ENCODE results near the gene BRPF1.
A peak's percentile ranks its signal among the peaks of the same experiment; 100 is the strongest.

The BRPF1 gene

DNA sequence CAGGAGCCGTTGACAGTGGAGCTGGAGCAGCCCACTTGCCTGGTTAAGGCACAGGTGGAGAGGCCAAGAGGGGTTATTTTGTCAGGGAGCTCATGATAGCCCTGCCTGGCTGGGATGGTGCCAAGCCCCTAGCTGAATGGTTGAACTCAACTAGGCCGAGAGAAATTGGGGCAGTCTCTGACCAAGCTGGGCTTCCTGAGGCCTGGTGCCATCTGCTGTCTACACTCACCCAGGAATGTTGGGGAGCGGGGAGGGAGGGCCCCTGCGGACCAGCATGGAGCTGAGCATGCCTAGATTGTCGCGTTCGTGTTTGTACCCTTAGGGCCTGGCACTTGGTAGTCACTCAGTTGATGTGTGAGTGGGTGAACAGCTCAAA, 1.2 kb downstream of the BRPF1 start:
- DNase-seq: no peak

DNA sequence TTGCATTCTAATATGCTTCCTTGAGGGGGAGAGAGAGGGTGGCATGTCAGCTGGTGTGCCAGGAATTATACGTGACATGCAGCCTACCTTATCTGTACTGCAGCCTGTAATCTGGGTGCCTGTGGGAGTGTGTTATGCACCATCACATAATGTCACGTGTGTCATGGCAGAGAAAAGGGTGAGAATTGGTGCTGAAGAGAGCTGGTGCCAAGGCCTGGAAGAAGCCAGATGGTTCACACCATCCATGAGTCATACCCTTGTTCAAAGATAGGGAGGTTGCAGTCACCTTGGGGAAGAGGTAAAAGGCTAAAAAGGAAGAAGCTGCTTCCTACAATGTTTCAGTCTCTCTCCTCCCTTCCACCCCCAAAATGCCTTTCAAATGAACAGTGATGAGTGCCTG, 5.3 kb downstream of the BRPF1 start:
- DNase-seq: no peak

GRCh38 chr3:9739181-9739580, 7.6 kb downstream of the BRPF1 start:
- DNase-seq: no peak

DNA sequence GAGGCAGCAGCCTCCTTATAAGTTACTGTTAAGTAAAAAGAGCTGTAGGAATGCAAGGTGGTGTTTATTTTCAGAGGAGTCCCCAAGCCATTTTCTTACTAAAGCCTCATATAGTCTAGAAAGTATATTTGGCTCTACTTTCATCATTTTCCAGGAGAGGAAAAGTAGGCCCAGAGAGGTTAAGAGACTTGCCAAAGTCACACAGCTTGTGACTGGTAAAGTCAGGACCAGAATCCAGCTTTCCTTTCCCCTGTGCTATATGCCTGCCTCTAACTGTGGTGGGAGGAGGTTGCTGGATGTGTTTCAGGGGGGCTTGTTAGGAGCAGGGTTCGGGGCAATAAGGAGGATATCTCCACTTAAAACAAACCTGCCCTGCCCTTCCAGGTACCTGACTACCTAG, 11.0 kb downstream of the BRPF1 start:
- DNase-seq: no peak

GRCh38 chr3:9743548-9743947, 12.0 kb downstream of the BRPF1 start:
- no peak for DNase-seq

GRCh38 chr3:9744162-9744561, 12.6 kb downstream of the BRPF1 start:
- no peak for DNase-seq

GRCh38 chr3:9745521-9745920, 14.0 kb downstream of the BRPF1 start:
- DNase-seq: no peak

DNA sequence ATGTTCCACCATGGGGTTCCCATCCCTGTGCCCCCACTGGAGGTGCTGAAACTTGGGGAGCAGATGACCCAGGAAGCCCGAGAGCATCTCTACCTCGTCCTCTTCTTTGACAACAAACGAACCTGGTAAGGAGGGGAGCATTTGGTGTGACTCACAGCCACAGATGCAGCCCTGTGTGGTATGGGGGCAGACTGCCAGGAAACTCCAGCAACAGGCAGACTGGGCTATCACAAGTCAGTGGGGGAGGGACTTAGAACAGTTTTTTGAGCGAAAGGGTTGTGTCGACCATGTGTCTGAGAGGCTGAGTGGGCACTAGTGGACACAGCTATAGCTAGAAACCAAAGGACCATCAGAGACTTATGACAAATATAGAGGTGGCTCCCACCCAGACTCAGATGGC, 14.8 kb downstream of the BRPF1 start:
- DNase-seq: no peak

GRCh38 chr3:9747267-9747666, 15.7 kb downstream of the BRPF1 start:
- no peak for DNase-seq

- no peak for DNase-seq
Observed at GRCh38 chr3:9748031-9748430, 16.5 kb downstream of the BRPF1 start.

- no peak for DNase-seq
Observed at GRCh38 chr3:9749296-9749644, 17.7 kb downstream of the BRPF1 start.

- peak; percentile 96 for DNase-seq
Observed at GRCh38 chr3:9749645-9750555, 18.4 kb downstream of the BRPF1 start, which contains the start of gene OGG1. TSS of gene OGG1 (plus strand) at chr3:9749952. CDS start at chr3:9750287, 335 bp downstream.

- DNase-seq: no peak
Observed at GRCh38 chr3:9750556-9751411, 19.2 kb downstream of the BRPF1 start.

- DNase-seq: no peak
Observed at GRCh38 chr3:9754678-9755077, 23.1 kb downstream of the BRPF1 start.

DNA sequence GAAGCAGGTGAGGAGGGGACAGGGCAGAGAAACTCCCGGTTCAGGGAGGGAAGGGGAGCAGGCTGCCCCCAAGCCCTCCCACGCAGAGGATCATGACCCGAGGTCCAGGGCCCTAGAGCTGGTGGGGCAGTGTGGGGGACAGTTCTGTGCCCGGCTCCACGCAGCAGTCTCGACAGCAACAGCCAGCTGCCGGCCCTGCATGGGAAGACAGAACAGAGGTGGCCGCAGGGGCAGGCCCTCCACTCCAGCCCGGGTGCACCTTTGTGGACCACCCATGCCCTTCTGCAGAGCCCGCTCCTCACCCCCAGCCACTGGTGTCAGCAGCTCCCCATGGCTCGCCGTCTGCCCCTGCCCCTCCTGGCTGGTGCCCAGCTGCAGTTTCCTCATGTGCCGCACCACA, 25.9 kb downstream of the BRPF1 start:
- DNase-seq: no peak

DNA sequence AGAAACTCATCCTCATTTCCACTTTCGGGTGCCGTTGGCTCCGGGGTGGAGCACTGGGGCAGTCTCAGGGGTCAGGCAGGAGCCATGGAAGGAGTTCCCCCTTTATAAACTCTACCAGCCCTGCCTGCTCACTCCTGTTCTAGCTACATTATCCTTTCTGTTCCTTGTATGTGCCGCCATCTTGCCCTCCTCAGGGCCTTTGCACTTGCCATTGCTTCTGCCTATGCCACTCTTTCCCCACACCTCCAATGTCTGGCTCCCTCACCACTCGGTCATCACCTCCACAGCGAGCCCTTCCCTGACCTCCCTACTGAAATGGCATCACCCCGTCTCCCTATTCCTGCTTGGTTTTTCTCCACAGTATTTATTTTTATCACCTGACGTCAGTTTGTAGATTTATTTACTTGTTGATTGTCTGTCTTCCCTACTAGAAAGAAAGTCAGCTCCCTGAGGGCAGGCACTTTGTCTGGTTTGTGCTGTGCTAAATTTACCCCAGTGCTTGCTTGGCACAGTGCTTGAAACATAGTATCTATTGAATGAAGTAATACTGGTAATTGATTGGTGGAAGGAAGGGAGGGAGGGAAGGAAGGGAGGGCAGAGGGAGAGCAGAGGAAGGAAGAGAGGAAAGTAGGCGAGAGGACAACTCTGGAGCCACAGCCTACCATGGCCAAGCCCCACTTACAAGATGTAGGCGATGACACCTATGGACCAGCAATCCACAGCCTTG, 29.4 kb downstream of the BRPF1 start:
- no peak for DNase-seq

DNA sequence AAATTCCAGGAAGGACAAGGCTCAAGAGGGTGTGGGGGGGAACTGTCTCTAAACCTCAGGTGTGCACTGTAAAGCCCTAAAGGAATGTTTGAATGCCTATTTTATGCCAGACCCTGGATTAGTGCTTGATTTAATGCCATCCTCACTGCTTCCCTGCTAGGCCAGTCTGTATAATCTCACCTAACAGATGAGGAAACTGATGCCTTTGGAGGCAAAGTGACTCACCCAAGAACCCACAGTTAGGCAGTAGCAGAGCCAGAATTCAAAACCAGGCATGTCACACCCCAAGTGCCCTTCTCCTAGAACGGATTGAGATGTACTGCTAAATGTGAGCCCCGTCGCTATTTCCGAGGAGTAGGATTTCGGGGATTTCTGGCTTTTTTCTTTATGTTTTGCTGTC, 30.4 kb downstream of the BRPF1 start:
- no peak for DNase-seq

DNA sequence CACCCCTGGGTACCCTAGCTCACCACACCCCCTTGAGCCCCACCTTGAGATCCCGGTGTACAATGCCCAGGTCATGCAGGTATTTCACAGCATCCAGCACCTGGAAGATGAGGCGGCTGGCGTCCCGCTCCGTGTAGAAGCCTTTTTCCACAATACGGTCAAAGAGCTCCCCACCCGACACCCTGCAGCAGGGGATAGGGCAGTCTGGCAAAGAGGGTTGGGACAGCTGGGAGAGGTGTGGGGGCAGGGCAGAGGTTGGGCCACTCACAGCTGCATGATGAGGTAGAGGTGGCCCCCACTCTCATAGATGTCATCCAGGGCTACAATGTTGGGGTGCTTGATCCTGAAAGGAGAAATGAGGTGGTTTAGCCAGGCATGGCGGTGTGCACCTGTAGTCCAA, 31.3 kb downstream of the BRPF1 start:
- DNase-seq: no peak

DNA sequence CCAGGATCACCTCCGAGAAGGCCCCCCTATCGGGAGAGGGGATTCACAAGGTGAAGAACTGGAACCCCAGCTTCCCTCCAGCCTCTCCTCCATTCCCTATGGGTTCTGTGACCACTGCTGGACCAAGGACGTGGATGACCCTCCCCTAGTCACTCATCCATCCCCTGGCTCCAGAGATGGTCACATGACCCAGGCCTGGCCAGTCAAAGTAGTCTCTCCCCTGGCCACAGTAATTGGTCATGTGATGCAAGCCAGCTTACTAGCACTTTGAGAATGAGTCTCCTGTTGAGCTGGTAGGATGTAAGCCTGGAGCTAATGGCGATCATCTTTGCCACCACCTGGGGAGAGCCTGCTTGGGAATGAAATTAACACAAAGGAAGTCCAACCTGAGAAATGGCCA, 34.3 kb downstream of the BRPF1 start:
- DNase-seq: no peak

GRCh38 chr3:9767418-9767817, 35.9 kb downstream of the BRPF1 start:
- DNase-seq: no peak

GRCh38 chr3:9768141-9768775, 36.7 kb downstream of the BRPF1 start:
- DNase-seq: no peak

DNA sequence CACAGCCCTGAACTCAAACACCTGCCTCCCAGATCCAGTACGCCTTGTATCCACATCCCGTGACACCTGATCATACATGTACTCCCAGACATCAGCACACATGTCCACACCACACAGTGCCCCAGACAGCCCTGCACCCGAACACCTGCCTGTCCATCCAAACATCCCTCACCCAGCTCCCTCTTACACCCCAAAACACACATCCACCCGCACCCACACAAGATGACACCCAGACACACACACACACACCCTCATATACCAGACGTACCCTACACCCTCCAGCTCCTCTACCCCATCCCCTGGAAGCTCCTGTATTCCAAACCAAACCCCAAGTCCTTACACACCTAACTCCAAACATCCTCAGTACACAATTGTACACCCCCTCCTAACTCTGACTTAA, 37.5 kb downstream of the BRPF1 start:
- no peak for DNase-seq
